Hematopoietic multipotent progenitor cell treated with erythropoietin and hydrocortisone succinate and interleukin-3 and kit ligand, for 8 days (in vitro differentiated cells): Measurements from ENCODE around the gene NUAK1.
"Not testable (repeated sequence)": the region's sequence is repeated elsewhere in the genome, so short reads cannot be mapped to it uniquely, and the experiment has no call there.

ENCODE experiments used
- DNase-seq: peaks from one replicate; pipeline ENCODE4 v3.0.0-alpha.2; 2015

NUAK1 gene

DNA sequence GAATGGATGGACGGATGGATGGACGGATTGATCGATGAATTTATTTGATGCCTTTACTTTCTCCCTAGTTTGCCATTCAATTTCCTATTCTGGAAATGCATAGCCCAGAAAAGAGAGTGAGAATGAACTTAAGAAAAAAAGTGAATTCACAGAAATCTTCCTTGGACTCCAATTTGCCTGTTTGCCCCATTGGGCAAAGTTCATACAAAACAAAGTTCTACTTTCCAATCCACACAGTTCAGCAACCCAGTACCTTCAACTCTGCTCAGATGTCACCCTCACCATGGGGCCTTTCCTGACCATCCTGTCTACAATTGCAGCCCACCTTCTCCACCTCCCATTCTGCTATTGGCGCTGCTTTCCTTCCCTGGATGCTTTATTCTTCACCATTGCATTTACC, 8.2 kb upstream of the NUAK1 start:
- no peak for DNase-seq

DNA sequence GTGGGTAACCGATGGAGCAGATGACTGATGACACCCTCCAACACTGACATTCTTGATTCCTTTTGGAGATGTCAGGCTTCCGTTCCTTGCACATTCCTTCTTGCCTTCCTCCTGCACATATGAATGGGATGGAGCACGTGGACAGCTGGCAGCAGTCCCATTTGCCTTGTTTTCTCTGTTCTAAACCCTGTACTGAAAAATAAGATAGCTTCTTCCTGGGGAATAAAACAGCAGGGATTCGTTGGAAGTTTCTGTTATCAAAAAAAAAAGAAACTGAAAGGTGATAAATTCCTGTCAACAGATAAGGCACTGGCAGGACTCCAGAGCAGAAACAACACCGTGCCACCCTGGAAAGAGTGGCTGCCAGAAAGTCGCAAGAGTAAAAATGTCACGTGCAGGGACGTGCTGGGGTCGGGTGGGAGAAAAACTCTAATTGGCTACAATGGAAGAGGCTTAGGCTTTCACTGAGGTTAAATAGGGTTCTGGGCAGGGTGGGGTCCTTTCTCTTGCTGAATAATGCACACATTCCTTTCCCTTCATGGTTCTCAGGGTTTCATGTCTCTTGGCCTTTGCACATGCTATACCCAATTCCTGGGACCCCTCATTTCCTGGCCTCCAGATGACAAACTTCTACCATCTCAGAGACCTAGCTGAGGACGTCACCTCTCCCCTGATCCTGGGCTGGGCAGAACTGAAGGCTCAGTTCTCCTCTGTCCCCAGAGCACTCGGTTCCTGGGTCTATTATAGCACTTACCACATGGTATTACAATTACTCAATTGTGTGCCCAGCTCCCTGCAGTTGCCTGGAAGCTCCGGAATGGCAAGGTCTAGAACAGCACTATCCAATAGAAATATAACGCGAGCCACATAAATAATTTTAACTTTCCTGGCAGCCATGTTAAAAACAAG, 7.0 kb upstream of the NUAK1 start:
- DNase-seq: no peak

DNA sequence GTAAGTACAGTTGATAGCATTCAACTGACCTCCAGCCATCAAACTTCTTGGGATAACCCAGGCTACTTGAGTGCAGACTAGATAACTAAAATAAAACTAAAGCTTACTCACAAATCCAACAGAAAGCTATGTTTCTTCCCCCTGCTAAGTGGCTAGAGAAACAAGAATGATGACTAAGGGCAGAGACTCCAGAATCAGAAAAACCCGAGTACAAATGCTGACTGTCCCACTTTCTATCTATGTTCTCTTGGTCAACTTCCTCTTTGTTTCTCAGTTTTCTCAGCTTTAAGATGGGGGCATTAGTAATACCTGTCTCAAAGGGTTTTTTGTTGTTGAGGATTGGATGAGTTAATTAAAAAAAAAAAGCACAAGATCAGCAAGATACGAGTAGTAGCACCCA, 6.1 kb upstream of the NUAK1 start:
- DNase-seq: no peak

DNA sequence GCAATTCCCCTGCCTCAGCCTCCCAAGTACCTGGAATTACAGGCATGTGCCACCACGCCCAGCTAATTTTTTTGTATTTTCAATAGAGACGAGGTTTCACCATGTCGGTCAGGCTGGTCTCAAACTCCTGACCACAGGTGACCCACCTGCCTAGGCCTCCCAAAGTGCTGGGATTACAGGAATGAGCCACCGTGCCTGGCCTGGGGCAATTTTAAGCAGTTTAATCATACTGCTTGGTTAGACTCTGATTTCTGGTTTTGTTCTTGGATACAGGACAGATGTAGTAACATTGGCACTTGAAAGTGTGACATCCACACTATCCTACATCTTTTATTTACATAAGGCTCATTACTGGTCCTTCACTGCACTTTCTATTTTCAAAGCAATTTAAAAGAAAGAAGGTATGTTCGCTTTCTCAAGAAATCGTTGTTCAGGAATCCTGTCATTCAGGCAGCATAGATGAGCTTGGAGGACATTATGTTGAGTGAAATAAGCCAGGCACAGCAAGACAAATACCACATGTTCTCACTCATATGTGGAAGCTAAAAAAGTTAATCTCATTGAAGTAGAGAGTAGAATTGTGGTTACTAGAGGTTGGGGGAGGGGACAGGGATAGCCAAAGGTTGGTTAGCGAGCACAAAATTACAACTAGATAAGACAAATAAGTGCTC, 4.0 kb upstream of the NUAK1 start:
- DNase-seq: no peak

DNA sequence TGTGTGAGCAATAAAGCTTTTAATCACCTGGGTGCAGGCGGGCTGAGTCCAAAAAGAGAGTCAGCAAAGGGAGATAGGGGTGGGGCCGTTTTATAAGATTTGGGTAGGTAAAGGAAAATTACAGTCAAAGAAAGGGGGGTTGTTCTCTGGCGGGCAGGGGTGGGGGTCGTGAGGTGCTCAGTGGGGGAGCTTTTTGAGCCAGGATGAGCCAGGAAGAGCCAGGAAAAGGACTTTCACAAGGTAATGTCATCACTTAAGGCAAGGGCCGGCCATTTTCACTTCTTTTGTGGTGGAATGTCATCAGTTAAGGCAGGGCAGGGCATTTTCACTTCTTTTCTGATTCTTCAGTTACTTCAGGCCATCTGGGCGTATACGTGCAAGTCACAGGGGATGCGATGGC, 3.2 kb upstream of the NUAK1 start:
- not testable (repeated sequence) for DNase-seq

DNA sequence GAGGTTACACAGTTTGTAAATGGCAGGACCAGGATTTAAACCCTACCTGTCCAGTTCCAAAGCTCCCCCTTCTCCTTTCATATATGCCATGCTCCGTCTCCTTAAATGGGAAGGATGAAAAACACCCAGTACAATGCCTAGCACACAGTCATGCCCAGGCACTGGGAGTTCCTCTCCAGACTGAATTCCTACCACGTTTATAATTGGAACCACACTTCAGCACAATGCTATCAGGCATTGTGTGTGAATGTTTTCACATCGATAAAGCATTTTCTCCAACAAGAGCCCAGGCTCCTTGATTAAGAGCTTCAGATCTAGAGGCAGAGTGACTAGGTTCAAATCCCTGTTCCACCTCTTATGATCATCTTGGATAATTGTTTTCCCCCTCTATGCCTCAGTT, 2.7 kb upstream of the NUAK1 start:
- no peak for DNase-seq

DNA sequence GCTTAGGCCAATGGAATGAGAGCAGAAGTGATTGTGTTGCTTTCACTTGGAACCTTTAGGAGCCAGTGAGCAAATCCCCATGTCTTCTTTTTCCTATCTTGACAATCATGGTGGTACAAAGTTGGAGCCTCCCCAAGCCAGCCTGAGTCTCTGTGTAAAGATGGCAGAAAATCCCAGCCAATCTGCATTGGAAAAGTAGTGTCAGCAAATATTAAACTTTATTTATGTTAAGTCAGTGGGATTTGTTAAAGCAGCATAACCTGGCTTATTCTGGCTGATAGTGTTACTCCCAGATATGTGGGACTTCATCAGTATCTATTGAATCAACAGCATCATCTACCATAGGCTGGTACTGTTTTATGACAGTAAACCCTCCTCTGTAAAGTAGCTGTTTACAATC, 2.2 kb upstream of the NUAK1 start:
- DNase-seq: no peak

DNA sequence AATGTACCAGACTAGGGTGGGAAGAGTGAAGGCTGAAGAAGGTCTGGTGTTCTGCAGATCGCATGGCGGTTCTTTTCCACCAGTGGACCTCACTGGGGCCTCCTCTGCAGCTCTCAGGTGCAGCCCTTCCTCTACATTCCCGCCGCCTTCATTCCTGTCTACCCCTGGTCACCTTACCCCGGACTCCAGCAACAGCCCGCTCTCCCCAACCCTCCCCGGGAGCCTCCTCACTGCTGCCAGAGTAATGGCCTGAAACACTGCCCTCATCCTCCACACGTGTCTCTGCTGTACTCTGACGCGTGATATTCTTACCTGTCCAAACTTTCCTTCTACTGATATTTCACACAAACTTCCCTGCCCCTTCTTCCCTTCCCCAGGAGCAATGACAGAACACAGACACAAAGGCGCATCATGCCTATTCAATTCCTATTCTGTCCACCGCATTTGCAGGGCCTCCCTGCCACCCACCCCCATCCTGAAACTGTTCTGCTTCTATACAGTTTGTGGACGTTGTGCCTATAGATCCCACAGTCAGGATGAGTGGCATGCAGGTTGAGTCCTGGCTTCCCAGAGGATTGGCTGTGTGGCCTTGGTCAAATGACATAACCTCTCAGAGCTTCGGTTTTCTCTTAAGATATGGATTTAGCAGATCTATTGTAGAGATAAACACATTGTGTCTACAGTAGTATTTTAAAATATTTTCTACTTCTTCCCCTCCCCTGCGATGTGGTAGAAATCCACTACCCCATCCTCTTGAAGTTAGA, 1.7 kb upstream of the NUAK1 start:
- DNase-seq: no peak

DNA sequence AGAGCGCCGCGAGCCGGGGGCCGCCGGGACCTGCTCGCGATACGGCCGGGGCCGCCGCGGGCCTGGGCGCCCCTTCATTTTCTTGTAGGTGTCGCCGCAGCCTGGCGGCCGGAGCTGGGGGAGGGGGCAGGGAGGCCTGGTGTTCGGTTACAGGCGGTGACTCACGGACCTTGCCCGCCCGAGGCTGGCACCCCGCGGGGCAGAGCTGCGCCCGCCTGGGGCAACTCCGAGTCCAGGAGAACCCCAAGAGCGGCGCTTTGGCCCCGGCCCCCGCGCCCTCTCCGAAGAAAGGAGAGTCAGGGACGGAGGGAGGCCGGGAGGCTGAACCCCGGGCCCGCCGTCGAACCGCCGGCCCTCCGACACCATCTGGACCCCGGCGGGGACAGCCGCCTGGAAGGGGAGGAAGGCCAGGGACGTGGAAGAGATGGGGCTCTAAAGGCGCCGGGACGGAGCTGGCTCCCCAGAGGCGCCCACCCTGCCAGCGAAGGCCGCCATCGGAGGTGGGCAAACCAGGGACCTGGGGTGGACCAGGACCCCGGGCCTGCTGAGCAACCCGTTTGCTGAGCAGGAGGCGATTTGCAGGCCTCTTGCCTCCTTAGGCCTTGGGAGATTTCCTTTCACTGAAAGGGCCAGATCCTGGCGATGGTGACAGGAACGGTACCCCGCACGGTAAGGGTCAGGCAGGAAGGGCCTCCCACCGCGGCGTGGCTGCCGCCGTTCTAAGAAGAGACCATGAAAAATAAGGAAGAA, 843 bp upstream of the NUAK1 start:
- DNase-seq: no peak

DNA sequence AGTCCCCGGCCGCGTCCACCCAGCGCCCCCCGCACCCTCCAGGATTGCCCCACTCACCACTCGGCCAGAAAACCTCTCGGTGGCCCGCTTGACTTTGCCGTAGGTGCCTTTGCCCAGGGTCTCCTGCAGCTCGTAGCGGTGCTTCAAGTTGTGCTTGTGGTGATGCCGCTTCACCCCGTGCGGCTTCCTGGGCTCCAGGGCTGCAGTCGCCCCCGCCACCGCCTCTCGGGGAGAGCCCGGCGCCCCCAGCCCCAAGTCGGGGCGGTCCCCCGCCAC, 459 bp downstream of the NUAK1 start:
- DNase-seq: no peak

DNA sequence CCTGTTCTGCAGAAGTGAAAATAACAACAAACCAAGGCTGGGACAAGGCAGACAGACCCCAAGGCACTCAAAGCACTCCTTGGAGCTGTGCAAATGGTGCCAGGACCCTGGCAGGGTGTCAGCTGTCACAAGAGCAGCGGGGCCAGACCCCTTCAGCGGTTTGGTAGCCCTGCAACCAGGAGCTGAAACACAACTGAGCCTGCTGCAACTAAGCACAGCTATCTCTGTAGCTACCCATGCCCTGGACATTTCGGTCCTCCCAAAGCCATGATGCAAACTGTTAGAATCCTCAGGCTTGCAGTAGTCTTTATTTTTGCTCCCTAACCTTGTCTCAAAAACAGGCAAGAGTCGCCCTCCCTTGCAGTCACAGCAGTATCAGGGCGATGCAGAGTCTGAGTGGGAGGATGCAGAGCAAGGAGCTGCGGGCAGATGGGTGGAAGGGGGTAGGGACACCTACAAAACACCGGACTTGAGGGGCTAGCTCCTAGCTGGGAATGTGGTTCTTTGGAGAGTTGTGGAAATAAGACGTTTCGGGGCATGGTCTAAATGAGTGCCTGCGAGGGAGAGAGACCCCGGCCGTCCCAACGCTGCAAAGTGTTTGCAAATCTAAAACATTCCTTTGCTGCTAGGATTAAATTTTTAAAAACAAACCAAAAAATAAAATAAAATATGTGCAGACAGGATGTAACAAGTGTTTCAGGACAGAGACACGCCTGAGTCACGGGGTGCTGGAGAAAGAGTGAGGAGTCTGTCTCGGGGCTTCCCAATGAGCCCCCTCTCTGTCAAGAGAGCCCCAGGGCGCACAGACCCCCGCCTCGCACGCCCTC, 1.0 kb downstream of the NUAK1 start:
- DNase-seq: no peak

DNA sequence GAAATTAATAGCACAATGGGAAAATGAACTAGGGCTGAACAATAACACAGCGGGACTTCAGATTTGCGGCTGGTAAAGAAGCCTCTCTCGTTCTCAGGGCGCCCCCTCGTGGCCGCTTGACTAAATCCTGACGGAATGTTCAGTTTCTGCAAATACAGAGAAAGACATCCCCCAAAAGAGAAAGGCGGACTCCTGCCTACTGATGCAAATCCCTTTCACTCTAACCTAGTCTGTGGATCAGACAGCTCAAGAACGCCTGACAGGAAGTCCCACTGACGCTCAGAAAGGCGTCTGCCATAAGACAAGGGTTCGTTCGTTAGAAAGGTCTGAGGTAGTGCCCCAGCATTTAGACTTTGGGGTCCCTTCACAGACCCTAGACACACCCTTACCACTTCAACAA, 2.5 kb downstream of the NUAK1 start:
- DNase-seq: peak; percentile 69

DNA sequence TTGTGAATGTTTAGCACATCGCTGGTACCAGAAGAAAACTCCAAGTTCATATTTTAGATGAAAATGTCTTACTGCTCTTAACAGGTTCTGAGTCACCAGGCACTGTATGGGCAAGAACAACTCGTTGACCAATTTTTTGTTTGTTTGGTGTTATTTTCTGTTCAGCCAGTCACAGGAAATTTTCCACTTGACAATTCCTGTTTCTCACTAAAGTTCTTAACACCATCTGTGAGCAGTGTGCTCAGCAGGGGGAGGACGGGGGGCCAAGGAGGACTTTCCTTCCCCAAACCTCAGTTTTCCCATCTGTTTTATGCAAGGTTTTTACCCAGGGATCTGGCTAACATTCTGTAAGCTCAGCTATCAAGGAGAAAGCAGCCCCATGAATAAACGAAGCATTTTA, 3.0 kb downstream of the NUAK1 start:
- DNase-seq: no peak

DNA sequence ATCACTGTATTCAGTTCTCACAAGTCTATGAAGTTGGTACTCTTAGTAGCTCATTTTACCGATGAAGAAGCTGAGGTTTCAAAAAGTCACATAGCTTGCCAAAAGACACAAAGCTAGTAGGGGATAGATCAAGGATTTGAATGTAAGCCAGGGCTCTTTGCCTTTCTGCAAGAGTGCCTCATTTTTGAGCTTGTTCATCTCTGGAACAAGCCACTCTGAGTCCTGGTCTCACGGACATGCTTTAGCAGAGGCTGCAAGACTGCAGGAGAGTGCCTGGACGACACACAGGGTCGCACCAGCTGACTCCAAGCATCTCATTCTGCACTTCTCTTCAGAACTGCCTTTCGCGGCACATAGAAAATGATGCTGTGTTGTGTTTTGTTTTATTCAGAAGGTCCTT, 3.7 kb downstream of the NUAK1 start:
- no peak for DNase-seq

DNA sequence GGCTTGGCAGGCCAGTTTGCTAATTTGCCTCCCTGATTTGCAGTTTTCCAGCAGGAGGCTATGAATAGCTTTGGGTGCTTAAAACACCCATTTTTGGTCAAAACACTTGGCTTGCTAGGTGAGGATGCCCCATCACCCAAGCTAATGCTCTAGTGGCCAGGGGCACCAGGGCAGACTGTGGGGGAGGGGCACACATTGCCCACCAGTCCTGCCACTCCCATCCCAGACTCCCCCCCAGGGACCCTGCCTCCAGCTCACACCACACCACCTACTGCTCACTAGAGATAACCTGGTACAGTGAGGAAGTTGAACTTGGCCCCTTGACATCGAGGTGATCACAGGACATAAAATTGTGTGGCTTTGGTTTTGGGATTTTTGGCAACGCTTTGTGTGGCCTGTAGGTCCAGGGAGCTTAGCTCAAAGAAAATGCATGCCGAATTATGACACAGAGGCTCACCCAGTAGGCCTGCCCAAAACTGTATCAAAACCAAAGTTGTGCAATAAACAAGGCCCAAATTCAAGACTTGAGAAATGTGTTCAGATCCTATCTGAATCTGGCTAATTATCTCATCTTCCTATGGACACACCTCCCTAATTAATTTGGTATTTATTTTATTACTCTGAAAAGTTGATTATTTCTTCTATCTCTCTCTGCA, 4.3 kb downstream of the NUAK1 start:
- DNase-seq: no peak

DNA sequence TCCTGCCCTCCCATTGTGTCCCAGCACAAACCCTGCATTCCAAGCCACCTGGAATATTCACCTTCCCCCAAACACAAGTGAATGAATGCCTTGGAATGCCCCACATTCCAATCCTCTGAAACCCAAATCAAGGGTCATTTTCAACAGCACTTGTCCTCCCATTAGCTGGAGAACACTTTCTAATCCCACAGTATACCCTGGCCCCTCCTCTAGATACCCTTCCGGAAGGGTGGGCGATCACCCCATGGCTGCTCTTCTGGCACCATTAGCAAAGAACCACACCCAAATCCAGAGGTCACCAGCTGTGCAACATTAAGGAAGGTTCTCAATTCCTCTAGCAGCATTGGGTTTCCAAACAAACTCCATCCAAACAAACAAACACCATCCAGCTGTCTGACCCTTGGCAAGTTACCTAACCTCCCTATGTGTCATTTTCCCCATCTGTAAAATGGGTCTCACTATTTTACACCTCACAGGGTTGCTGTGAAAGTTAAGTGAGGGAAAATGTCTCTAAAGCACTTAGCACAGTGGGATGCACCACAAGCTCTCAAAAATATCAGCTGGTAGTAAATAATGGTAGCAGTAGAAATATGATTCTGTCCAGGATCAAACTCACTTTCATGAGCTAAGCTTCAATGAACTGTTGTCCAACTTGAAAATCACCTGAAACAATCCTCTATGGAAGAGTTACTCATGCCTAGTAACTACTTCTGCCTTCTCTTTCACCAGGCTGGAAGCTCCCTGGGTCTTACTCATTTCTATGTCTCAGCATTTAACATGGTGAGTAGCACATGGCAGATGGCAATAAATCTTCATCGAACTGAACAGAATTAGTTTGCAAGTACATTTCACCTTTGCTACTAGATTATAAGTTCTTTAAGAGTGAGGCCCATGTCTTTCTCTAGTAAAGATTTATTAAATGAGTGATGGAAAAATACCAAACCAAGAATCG, 5.3 kb downstream of the NUAK1 start:
- no peak for DNase-seq

DNA sequence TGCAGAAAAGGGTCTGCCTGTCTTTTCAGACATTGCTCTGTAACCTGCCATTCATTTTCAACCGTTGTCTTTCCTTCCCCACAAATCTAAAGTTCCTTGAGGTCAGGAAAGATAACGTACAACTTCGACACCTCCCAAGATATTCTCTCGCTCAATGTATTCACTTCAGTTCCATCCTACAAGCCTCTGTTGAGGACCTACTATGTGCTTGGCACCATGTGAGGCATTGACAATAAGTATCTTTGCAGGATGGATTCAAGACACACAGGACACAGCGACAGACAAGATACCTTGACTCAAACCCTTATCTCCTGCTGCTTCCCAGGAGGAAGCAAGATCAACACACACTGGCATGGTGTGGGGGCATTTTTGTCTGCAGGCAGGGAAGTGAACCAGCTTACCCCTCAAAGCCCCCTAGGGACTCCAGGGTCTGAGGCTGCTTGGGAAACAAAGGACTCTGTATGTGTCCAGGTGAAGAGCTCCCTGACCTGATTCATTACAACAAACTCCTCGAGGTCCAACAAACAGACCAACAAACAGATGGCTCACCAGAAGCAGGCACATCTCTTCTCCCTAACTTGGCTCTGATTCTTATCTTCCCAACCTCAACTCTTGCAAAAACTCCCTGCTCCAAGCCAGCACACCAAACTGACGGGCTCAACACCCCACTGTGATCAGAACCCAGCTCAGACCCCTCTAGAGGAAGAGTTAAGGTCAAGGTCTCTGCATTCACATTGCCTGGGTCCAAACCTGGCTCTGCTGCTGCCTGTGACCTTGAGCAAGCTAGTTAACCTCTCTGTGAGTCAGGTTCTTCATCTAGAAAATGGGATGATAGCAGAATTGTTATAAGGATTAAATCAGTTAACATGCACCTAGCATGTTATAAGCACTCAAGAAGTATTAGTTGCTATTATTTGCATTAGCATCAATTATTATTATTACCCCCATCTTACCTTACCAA, 6.3 kb downstream of the NUAK1 start:
- no peak for DNase-seq

DNA sequence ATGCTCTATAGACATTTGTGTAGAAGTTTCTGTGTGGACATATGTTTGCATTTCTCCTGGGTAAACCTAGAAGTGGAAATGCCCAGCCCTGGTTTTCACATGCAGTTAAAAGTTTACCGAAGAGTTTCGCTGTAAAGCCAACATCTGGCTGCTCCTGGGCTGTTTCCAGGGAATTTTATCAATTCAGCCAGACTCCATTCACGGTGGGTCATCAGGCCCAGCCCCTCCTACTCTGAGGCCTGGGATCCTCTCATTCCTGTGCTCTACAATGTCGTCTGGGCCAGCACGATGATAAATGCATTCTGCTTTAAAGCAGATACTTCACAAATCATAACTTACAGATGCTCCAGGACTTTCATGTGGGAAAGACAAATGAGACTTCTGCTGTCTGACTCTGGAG, 7.1 kb downstream of the NUAK1 start:
- no peak for DNase-seq

DNA sequence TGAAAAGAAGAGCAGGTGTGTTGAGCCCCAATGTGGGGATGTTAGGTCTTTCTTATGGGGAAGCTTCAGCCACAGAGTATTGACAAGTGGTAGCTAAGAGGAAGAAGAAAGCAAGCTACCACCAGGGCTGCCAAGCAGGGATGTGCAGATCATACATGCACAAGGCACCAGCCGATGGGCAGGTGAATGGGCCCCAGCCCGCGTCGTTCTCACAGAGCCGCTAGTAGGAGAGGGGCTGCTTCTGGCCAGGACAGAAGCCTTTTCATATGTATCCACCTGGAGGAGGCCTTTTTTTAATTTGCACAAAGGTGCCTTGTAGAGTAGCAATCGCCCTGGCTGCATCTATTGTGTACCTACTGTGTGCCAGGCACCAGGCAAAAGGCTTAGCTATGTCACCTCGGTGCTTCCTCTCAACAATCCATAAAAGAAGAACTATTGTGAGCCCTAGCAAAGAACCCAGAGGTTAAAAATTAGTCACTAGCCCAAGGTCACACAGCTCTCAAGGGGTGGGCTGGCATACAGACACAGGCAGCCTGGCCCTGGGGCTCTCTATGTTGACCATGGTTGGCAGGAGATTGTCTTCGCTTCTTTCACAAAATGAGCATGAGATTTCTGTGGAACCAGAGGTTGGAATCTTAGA, 8.2 kb downstream of the NUAK1 start:
- DNase-seq: no peak
